Stimulated activated CD4-positive, alpha-beta T cell treated with anti-CD3 and anti-CD28 coated beads, Interleukin-4, amount 100 ng/mL, for 1 hour (primary cell): Measurements from ENCODE around the gene KDM4C.
"Not testable (repeated sequence)": the region's sequence is repeated elsewhere in the genome, so short reads cannot be mapped to it uniquely, and the experiment has no call there.

ENCODE experiments used
- DNase-seq: peaks from one replicate; pipeline ENCODE4 v3.0.0-alpha.2; 2020

KDM4C gene

DNA sequence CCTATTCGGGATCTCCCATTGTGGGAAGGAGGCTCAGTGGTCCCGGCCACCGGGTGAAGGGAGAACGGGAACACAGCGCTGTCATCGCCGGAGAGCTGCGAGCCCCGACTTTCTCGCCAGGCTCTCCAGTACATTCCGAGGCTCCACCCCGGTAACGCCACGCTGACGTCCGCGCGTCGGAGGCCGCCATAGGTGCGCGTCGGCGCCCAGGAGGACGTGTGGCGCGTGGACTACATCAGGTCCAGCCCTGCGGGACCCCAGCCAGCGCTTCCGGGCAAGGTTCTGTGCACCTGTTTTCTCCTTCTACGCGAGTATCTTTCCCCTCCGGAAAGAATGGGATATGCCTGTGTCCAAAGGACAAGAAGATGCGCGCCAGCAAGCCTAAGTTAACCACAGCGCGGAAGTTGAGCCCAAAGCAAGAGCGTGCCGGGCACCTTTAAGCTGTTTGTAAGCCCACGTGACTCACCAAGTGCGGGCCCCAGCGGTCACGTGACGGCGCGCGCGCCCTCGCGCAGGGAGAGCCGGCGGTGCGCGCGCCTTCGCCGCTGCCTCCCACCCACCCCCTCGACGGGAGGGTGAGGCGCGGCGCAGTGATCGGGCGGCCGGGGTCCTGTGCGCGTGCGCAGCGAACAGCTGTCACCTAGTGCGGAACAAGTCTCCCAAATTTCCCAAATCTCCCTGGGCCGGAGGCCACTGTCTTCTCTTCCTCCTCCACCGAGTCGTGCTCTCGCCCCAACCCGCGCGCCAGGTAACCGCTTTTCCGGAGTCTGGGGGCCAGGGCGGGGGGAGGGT is at the start of gene KDM4C:
Gene KDM4C, plus strand, starts transcription at position 518 of the 792 bp plus-strand sequence. CDS start 35,016 bp downstream, outside the sequence.
- DNase-seq, result peak; percentile 94

- no peak for DNase-seq
Observed at GRCh38 chr9:6708732-6709131, 49.0 kb upstream of the KDM4C start.

DNA sequence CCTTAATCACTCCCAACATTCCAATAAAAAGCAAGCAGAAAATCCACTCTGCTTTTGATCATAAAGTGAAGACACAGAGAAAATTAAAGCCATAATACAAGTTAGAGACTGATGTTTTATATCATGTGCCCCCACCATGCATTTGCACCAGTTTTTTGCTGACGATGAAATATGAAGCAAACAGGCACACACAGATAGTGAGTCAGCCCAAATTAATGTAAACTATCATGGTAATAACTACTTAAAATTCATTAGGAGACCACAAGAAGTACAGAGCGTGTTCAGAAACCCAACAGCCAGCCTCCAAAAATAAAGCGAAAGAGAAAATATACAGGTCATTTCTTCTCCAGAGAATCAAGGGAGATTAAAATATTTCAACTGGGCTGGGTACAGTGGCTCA is 46.4 kb upstream of the KDM4C start:
- DNase-seq, result no peak

DNA sequence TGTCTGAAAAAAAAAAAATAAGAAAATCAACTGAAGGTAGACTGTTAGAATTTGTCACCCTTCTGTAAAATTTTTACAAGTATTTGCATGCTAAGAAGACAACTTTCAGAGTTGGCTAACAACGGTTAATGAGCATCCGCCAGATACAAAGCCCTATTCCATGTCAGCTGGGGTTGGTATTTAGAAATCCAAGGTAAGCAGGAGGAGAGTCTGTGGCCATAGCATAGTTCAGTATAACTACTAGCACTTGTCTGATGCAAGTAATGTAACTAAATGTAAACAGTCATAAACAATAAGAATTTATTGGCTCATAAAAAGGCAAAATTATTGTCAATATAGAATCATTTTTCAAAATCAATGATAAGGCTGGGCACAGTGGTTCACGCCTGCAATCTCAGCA is 45.7 kb upstream of the KDM4C start:
- DNase-seq, result no peak

GRCh38 chr9:6714176-6714575 is 43.6 kb upstream of the KDM4C start:
- DNase-seq, result no peak

GRCh38 chr9:6715153-6715754 is 42.5 kb upstream of the KDM4C start:
- DNase-seq, result not testable (repeated sequence)

DNA sequence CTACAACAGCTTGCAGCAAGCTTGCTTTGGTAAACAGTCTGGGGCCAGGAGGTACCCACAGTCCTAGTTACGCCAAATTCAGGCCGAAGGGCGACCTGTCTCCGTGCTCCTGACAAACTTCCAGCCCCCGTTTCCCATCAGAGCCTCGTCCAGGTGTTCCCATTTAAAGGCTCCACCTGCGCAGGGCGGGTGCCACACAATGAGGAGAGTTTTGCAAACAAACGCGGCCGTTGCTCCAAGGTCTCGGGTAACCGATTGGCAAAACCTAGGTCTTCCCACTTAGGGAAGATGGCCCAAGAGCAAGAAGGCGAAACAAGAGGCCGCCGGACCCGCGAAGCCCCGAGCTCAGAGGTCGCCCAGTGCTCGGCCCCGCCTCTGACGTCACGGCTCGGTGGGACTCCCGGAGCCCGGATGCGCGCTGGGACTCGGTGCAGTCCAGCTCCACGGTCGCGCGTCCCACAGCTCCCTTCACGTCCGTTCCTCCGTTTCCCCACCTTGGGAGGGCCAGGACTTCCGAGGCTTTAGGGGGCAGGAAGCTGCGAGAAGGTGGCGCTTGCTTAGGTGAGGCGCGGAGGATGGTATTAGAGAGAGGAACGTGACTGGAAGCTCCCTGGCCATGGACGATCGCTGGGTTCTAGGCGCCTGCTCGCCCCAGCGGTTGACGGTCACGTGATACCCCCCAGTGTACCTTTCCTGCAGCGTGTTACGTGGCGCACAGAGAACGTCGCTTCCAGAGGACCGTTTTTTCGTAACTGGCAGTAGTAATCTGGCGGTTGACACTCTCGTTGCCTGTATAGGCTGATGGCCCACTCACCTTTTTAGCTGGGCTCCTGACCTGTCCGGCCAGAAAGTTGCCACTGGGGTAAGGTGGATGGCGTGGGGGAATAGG is 41.8 kb upstream of the KDM4C start:
- peak; percentile 69 for DNase-seq

DNA sequence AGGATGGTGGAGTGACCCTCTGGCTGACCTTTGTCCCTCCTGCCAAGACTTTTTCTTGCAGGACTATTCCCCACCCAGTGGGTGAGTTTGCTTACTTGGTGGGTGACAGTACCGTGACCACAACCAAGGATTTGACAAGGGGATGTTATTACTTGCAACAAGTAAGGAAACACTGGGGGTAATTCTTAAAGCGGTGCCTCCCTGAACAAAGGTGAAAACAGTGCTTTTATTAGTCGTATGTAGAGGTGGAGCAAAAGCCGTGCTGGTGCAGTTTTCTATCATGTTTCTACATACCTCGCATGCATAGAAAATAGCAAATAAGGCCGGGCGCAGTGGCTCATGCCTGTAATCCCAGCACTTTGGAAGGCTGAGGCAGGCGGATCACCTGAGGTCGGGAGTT is 41.0 kb upstream of the KDM4C start:
- DNase-seq, result no peak

DNA sequence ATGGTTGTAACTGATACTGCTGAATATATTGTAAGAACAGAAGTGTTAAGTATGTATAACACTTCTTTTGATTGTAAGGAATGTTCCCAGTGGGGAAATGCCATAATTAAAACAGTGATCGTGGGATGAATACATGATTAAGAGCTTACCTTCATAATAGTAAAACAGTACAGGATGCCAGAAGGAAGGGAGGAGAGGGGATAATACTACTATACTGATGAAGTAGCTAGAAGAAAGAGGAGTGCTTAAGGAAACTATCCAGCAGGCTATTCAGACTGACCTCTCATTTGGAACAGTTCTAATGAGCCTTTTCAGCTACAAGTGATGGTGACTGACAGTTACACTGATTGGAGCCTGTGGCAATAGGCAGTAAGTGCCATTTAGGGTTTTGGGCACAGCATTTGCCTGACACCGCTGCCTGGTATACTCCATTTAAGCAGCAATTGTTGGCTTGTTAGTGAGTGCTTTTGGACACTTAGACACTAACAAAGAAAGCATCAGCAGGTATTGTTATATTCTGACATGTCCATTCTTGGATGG is 33.8 kb upstream of the KDM4C start:
- no peak for DNase-seq

DNA sequence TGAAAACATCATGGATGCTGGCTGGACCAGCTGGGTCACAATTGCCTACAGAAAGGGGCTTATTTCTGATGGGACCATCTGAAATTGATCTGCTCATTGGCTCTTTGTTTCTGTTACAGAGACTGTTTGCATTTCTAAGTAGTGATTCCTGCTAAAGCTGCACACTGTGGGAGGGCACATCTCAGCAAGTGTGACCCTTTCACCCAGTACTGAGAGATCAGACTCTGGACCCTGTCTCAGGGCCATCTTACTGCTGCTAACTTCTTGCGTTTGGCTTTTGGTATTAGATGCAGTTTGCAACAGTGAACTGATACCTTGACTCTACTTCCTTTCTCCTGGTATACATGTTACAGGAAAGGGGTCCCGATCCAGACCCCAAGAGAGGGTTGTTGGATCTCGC is 24.5 kb upstream of the KDM4C start:
- no peak for DNase-seq

GRCh38 chr9:6733831-6734230 is 23.9 kb upstream of the KDM4C start:
- no peak for DNase-seq

- no peak for DNase-seq
Observed at GRCh38 chr9:6735422-6735821, 22.4 kb upstream of the KDM4C start.

DNA sequence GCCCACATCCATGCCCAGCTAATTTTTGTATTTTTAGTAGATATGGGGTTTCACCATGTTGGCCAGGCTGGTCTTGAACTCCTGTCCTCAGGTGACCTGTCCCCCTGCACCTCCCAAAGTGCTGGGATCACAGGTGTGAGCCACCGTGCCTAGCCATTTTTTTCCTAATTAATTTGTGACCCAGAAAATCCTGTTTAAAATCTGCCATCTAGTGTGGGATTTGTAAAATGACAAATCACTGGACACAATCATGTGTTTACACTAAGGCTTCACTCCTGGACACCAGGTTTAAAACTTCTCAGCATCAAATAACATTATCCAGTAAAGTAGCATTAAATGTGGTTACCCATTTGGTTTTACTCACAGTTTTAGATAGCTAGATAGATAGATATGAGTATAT is 18.6 kb upstream of the KDM4C start:
- DNase-seq, result no peak

- DNase-seq, result not testable (repeated sequence)
Observed at GRCh38 chr9:6748861-6749260, 8.9 kb upstream of the KDM4C start.

GRCh38 chr9:6754861-6755260 is 2.9 kb upstream of the KDM4C start:
- DNase-seq, result not testable (repeated sequence)

- DNase-seq, result peak; percentile 75
Observed at GRCh38 chr9:6757132-6757455, 679 bp upstream of the KDM4C start.

- DNase-seq, result no peak
Observed at GRCh38 chr9:6758248-6758497, 400 bp downstream of the KDM4C start.

DNA sequence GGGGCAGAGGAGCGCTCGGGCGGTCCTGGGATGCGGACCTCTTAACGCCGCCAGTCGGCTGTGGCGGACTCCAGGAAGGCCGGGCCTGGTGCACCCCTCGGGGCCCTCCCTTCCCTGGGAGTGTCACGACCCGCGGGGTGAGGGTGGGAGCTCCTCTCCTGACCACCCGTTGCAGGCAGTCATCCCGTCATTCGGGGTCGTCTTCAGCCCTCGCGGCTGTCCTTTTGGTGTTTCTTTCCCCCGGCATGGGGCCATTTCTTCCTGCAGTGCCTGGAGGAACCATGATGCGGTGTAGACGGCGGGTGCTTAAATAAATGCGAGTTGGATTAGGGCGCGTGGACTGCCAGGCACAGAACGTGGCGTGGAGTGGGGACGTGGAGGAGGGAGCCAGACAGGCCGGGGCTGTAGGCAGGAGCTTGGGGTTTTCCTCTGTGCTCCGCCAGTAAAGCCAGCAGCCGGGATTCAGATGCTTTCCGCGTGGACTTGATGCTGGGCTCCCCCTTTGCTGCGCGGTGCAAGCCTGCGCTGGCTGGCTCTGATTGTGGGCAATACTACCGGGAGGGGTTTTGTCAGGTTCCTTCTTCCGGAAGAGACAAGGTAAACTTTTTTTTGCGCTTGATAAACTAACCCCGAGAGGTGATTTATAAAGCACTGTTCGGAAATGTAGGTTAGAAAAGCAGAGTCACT is 868 bp downstream of the KDM4C start:
- peak; percentile 45 for DNase-seq

GRCh38 chr9:6759185-6759977 is 1.6 kb downstream of the KDM4C start:
- peak; percentile 16 for DNase-seq

DNA sequence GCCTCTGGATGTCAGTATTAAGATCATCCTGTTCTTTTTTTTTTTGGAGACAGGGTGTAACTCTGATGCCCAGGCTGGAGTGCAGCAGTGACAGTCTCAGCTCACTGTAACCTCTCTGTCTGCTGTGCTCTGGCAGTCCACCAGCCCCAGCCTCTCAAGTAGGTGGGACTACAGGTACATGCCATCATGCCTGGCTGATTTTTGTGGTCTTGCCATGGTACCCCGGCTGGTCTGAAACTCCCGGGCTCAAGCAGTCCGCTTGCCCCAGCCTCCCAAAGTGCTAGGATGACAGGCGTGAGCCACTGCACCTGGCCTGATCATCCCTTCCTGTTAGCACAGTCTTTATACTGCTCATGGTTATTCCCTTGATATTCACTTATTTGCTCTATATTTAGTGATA is 3.5 kb downstream of the KDM4C start:
- DNase-seq, result no peak

DNA sequence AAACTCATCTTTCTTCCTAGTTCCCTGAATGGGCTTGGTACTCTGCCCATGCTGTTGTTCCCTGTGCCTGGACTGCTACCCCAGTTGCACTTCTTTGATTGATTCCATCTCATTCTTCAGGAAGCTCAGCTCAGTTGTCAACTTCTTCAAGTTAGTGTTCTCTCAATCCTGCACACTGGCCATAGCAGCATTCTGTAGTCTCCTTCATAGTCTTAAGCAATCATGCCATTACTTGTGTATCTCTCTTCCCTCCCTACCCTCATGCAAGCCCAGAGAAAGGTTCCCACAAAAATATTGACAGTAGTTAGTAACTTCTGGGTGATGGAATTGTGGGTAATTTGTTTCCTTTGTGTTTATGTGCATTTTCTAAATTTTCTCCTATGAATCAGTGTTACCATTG is 5.5 kb downstream of the KDM4C start:
- no peak for DNase-seq

DNA sequence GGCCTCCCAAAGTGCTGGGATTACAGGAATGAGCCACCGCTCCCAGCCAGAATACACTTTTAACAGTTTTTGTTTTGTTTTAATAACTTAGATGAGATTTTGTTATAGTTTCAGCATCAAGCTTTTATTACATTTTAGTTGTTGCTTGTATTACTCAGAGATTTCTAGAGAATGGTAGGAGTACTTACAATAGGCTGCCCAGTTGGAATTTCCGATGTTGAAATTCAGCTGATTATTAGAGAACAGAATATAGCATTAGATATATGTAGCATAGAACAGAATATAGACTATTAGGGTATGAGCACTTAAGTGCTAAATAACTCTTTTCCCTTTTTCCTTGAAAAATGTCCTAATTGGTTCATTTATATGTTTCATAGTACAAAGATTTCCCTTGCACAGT is 6.2 kb downstream of the KDM4C start:
- no peak for DNase-seq
